Left ventricle myocardium superior (tissue), 1 donor: ENCODE data around the gene VPS9D1. TPM values are rescaled to one million over a fixed set of nuclear protein-coding genes. Genes with fewer than 3 reads are reported as not detected.
"Not testable (repeated sequence)": the region's sequence is repeated elsewhere in the genome, so short reads cannot be mapped to it uniquely, and the experiment has no call there.

ENCODE experiments used
- ATAC-seq: fragments of 200-7000 bp; cut with Tn5 transposase; one replicate; pipeline ENCODE4 v1.9.1; 2020; ENCODE audit warnings: mild to moderate bottlenecking, moderate library complexity
- DNase-seq: peaks from one replicate; pipeline ENCODE4 v3.0.0-alpha.2; 2020
- intact Hi-C: fragments of 100-400 bp; cut with micrococcal nuclease; formaldehyde crosslinking; loops from one replicate; pipeline ENCODE4 v1.11.0; 2022
- total RNA-seq: library from RNA; stranded (reverse); fragmentation: NEBNext Ultra II Directional; extraction: Animal tissue kit (Norgen Biotek cat#: 25700); gene quantifications from one replicate; pipeline ENCODE4 v1.2.1, GENCODE V29; 2021
- donor health status: DM: no; HTN: yes; CAD: no; lungs with severe emphysema.

VPS9D1 gene
- total RNA-seq, 1 donor from 2014 or later = 13.7 TPM

- intact Hi-C loops = no loop called here
- DNase-seq = no peak
- no peak for ATAC-seq
Observed at GRCh38 chr16:89672177-89672941, 48.3 kb downstream of the VPS9D1 start.

DNA sequence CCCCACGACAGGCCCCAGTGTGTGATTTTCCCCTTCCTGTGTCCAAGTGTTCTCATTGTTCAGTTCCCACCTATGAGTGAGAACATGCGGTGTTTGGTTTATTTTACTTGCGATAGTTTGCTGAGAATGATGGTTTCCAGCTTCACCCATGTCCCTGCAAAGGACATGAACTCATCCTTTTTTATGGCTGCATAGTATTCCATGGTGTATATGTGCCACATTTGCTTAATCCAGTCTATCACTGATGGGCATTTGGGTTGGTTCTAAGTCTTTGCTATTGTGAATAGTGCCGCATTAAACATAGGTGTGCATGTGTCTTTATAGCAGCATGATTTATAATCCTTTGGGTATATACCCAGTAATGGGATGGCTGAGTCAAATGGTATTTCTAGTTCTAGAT, 49.1 kb downstream of the VPS9D1 start:
- ATAC-seq, DNase-seq, intact Hi-C loops: not testable (repeated sequence)

DNA sequence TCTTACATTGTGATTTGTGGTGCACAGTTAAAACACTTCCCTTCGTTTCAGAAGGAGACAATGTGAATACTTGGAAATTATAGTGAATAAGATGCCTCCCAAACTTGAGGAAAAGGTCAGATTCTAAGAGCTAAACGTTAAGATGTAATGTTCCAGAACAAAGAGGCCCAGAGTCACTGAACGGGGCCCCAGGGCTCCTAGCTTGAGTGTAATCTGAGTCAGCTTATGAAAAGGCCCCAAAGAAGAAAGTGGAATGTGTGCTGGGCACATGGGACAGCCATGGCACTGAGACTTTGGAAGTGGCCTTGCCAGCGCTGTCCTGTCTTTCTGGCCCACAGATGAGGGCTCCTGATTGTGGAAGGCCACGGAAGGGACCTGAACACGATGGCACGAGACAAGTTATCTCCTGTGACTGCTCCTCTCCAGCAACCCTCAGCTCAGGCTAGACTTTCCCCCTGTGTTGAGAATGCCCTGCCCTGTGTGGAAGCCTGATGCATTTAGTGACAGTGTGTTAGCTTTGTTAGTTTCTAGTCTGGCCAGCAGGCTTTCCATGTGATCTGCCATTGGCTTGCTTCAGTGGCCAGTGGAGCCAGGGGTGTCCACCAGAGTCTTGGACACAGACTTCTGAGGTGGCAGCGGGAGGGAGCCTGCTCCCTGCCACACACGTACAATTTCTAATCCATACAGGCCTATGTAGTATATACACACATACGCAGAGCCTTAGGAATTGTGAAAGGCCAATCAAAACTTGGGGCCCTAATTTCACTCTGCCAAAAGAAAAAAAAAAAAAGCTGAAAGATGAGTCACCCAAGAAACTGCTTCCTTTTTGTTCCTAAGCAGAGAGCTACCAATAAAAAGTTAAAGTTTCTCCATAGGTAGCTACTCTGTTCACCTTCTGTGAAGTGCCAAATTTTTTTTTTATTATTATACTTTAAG, 49.9 kb downstream of the VPS9D1 start:
- ATAC-seq (no peak), DNase-seq (no peak)
- intact Hi-C loops = no loop called here

GRCh38 chr16:89669755-89670154, 50.9 kb downstream of the VPS9D1 start:
- intact Hi-C loops = no loop called here
- DNase-seq = no peak

GRCh38 chr16:89668790-89669158, 51.9 kb downstream of the VPS9D1 start:
- ATAC-seq = no peak
- intact Hi-C loops = no loop called here
- no peak for DNase-seq

More at GRCh38 chr16:89669755-89670154, 50.9 kb downstream of the VPS9D1 start:
- no peak for ATAC-seq

- DNase-seq (no peak), ATAC-seq (no peak)
- intact Hi-C loops = no loop called here
Observed at GRCh38 chr16:89667633-89668032, 53.1 kb downstream of the VPS9D1 start.

- DNase-seq, ATAC-seq, intact Hi-C loops: not testable (repeated sequence)
Observed at GRCh38 chr16:89667000-89667399, 53.7 kb downstream of the VPS9D1 start.

- intact Hi-C loops, ATAC-seq, DNase-seq: not testable (repeated sequence)
Observed at GRCh38 chr16:89664238-89664637, 56.5 kb downstream of the VPS9D1 start.

GRCh38 chr16:89661215-89661614, 59.5 kb downstream of the VPS9D1 start:
- intact Hi-C loops = no loop called here
- ATAC-seq = no peak
- no peak for DNase-seq

DNA sequence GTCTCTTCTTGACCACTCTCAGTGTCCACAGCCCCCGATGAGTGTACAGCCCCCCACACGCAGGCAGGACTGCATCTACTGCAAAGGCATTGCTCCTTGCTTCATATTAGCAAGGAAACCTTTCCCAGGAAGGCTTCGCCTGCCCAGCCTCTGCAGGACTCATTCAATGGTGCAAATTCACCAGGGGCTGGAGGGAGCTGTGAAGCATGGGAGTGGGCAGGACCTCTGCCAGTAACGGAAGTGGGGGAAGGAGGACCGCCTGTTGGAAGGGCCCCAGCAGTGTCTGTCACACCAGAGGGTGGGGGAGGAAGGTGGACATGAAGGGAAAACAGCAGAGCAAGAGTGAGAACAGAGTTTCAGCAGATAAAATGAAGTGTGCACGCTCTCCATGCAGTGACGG, 60.6 kb downstream of the VPS9D1 start:
- no peak for DNase-seq
- intact Hi-C loops = no loop called here
- no peak for ATAC-seq

DNA sequence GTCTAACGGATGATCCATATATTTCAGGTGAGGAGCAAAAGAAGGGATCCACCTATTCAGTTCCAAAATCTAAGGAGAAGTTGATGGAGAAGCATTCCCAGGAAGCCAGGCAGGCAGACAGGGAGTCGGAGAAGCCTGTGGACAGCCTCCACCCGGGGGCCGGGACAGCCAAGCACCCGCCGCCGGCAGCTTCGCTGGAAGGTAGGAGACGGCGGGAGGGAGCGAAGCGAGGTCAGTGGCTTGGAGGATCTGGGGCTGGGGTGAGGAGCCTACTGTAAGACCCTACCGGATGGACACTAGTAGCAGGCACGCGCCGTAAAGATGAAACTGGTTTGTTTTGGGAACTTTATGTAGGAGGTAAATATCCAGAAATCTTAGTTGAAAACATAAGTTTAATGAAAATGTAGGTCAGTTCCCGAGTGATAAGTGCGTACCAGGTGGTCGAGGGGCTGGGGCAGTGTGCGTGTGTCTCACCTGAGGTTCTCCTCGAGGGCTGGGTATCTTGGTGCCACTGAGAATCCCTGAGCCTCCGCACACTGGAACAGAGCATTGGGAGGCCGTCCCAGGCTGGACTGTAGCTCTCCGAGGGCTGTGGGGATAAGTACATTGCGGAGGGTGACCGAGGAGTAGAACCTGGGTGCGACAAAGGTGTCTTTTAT, 62.3 kb downstream of the VPS9D1 start:
- intact Hi-C loops = no loop called here
- no peak for ATAC-seq
- no peak for DNase-seq

DNA sequence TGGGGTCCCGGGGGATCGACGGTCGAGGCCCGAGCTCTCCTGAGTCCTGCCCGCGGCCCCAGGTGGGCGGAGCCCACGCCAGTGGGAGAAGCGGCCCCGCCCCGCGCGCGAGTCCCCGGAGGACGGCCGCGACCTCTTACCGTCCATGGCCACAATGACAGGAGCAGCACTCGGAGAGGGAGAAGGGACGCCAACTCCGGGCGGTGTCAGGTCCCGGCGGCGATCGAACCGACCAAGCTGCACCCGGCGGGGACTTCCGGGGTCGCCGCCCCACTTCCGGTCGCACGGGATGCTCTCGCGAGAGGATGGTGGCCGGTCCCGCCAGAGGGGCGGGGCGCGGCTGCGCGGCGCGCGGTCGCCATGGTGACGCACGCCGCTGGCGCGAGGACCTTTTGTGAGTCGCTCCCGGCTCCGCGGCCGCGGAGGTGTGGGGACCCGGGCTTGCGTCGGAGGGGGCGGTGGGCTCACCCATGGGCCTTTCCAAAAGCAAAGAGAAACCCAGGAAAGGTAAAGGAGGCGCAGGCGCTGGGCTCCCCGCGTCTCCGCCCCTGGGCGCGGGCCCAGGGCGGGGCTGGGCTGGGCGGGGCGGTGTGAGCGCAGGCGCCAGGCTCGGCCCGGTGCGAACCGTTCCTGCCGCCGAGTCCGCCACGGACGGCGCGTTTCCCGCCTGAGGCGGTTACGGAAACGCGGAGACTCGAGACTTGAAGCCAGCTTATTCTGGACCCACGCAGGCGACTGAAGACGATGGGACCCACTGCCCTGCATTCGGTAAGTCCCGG, 63.1 kb downstream of the VPS9D1 start, which contains the start of the genes CHMP1A and SPATA33:
Gene CHMP1A (minus strand): TSS at position 267 of the 779 bp plus-strand sequence. CDS start 120 bp downstream, at position 147.
Gene SPATA33 (plus strand): TSS at position 395 of the 779 bp plus-strand sequence. CDS start 76 bp downstream, at position 471.
- DNase-seq (peak; percentile 94), ATAC-seq (peak; percentile 98)
- intact Hi-C loops = no loop called here

Other genes with a start within 250 kb of the VPS9D1 start
- gene ANKRD11, start 230.3 kb downstream of the VPS9D1 start, total RNA-seq = 75.2 TPM
- 108 TPM for gene SPG7, start 212.5 kb downstream of the VPS9D1 start, total RNA-seq
- 1,029 TPM for gene RPL13, start 160.2 kb downstream of the VPS9D1 start, total RNA-seq
- gene CPNE7, start 145.1 kb downstream of the VPS9D1 start, total RNA-seq = not detected
- gene DPEP1, start 107.3 kb downstream of the VPS9D1 start, total RNA-seq = not detected
- 36.5 TPM for gene CHMP1A, start 63.2 kb downstream of the VPS9D1 start, total RNA-seq
- gene SPATA33, start 63.1 kb downstream of the VPS9D1 start, total RNA-seq = 2.6 TPM
- 23.6 TPM for gene CDK10, start 34.2 kb downstream of the VPS9D1 start, total RNA-seq
- 2.3 TPM for gene SPATA2L, start 19.2 kb downstream of the VPS9D1 start, total RNA-seq
- gene ZNF276, start 639 bp upstream of the VPS9D1 start, total RNA-seq = 12.2 TPM
- 1.2 TPM for gene FANCA, start 95.7 kb upstream of the VPS9D1 start, total RNA-seq
- 0.77 TPM for gene SPIRE2, start 107.6 kb upstream of the VPS9D1 start, total RNA-seq
- 86.3 TPM for gene TCF25, start 152.7 kb upstream of the VPS9D1 start, total RNA-seq
- 1.1 TPM for gene MC1R, start 198.0 kb upstream of the VPS9D1 start, total RNA-seq
- 1.8 TPM for gene TUBB3, start 202.4 kb upstream of the VPS9D1 start, total RNA-seq
- gene DEF8, start 227.9 kb upstream of the VPS9D1 start, total RNA-seq = 53.2 TPM